SK-N-SH treated with all-trans-retinoic acid at 6 μM for 48 hours (cell line): ENCODE data around the gene SLX4IP.

ENCODE experiments used
- GLIS3 ChIP-seq: fragments of 250-450 bp; sonication (Bioruptor Pico); IDR thresholded peaks from 2 replicates; pipeline ENCODE4 v1.5.0; 2020; ENCODE audit warnings: mild to moderate bottlenecking, moderate library complexity
- OSR1 ChIP-seq: fragments of 250-450 bp; sonication (Bioruptor Pico); IDR thresholded peaks from 2 replicates; pipeline ENCODE4 v1.8.0; 2022; ENCODE audit warnings: moderate library complexity, mild to moderate bottlenecking, inconsistent platforms
- RARB ChIP-seq: fragments of 250-450 bp; sonication (Bioruptor Pico); IDR thresholded peaks from 2 replicates; pipeline ENCODE4 v1.8.0; 2021; ENCODE audit warnings: mild to moderate bottlenecking, moderate library complexity
- SNAI2 ChIP-seq: fragments of 250-450 bp; sonication (Bioruptor Pico); IDR thresholded peaks from 2 replicates; pipeline ENCODE4 v1.5.0; 2020; ENCODE audit warnings: mild to moderate bottlenecking, moderate library complexity
- ZFP3 ChIP-seq: fragments of 250-450 bp; sonication (Bioruptor Pico); IDR thresholded peaks from 2 replicates; pipeline ENCODE4 v1.5.0; 2020; ENCODE audit warnings: mild to moderate bottlenecking, moderate library complexity
- TF ChIP-seq, protein P1 (sequence below): fragments of 250-450 bp; sonication (Bioruptor Pico); IDR thresholded peaks from 2 replicates; pipeline ENCODE4 v1.5.1; 2021; ENCODE audit warnings: mild to moderate bottlenecking, moderate library complexity

DNA sequence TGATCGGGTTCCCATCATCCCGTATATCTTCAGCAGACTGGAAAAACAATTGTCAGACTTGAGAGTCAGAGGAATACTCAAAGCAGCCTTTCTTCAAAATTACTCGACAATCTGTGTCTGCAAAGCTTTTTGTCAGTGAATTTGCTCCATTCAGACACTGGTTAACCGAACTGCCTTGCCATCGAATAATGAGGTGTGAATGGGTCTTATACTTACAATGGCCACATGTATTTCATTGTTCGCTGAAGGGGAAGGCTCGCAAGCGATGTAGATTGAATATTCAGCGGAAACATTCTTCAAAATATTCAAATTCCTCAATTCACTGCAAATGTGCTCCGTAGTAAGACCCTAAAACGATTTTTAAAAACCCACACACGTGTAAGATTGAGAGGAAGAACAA, 205.8 kb downstream of the SLX4IP start:
- TF ChIP-seq SNAI2 (CRISPR knock-in tag) (no peak), RARB (no peak), ZFP3 (CRISPR knock-in tag) (no peak), GLIS3 (CRISPR knock-in tag) (no peak), OSR1 (CRISPR knock-in tag) (no peak)
- TF ChIP-seq, protein P1, sequence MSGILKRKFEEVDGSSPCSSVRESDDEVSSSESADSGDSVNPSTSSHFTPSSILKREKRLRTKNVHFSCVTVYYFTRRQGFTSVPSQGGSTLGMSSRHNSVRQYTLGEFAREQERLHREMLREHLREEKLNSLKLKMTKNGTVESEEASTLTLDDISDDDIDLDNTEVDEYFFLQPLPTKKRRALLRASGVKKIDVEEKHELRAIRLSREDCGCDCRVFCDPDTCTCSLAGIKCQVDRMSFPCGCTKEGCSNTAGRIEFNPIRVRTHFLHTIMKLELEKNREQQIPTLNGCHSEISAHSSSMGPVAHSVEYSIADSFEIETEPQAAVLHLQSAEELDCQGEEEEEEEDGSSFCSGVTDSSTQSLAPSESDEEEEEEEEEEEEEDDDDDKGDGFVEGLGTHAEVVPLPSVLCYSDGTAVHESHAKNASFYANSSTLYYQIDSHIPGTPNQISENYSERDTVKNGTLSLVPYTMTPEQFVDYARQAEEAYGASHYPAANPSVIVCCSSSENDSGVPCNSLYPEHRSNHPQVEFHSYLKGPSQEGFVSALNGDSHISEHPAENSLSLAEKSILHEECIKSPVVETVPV (CRISPR knock-in tag) = no peak
